ENCODE results near the gene ELMO1.

Gene ELMO1

DNA sequence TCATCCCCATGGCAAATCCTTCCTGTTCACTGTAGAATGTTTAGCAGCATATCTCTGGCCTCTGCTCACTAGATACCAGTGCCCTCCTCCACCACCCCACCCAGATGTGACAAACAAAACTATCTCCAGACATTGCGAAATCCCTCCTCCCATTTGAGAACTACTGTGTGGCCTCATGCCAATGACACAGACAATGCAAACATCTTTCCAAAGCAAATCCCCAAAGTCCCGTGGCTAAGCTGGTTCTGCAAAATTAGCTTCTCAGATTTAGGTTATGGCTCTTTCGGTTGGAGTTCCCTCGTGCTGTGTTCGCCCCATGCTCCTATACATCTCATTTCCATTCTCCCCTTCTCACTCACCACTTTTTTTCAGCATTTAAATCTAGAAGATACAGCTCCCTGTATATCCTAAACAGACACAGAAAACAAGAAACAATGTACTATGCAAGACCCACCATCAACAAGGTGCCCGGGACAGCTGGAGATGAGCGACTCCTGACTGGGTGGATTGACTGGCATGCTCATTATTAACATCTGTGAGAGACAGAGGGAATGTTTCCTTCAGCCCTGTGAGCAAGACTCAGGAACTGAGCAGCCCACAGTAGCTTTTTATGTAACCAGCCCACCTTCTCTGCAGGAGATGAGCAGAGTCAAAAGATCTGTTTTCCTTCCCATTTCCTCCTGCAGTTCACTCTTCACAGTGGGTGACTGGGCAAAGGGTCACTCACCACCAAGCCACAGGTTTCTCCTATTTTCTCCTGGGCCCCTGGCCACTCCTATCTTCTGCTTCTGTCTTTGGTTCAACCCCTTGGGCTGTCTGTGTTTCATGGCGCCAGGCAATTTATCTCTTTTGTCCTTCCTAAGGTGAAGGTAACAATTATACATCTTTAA lies 498.7 kb downstream of the ELMO1 start:
- no peak for DNase-seq (ENCODE audit: low spot score)
- TF ChIP-seq, protein P1, sequence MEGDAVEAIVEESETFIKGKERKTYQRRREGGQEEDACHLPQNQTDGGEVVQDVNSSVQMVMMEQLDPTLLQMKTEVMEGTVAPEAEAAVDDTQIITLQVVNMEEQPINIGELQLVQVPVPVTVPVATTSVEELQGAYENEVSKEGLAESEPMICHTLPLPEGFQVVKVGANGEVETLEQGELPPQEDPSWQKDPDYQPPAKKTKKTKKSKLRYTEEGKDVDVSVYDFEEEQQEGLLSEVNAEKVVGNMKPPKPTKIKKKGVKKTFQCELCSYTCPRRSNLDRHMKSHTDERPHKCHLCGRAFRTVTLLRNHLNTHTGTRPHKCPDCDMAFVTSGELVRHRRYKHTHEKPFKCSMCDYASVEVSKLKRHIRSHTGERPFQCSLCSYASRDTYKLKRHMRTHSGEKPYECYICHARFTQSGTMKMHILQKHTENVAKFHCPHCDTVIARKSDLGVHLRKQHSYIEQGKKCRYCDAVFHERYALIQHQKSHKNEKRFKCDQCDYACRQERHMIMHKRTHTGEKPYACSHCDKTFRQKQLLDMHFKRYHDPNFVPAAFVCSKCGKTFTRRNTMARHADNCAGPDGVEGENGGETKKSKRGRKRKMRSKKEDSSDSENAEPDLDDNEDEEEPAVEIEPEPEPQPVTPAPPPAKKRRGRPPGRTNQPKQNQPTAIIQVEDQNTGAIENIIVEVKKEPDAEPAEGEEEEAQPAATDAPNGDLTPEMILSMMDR (IDR thresholded peaks at IDR 0.05) = no peak
- no peak overlapping the region for H3K4me3 ChIP-seq

DNA sequence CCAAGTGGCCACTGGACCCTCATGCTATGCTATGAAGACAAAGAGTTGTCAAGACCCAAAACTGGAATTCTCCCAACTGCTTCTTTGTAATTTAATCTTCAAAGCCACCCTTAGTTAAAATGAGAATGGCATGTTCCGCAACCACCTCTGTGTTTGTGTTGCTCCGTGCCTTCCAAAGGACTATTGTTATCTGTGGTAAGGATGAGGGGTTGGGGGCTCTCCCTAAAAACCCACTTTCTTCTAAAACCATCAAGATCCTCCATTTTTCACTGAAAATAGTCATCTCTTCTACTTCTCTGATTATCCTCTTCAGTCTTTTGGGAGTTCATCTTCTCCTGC lies 502.3 kb downstream of the ELMO1 start:
- DNase-seq (ENCODE audit: low spot score) = no peak
- H3K27ac ChIP-seq = no peak overlapping the region

More for the DNA sequence above, 498.7 kb downstream of the ELMO1 start:
- H3K27ac ChIP-seq = no peak overlapping the region

DNA sequence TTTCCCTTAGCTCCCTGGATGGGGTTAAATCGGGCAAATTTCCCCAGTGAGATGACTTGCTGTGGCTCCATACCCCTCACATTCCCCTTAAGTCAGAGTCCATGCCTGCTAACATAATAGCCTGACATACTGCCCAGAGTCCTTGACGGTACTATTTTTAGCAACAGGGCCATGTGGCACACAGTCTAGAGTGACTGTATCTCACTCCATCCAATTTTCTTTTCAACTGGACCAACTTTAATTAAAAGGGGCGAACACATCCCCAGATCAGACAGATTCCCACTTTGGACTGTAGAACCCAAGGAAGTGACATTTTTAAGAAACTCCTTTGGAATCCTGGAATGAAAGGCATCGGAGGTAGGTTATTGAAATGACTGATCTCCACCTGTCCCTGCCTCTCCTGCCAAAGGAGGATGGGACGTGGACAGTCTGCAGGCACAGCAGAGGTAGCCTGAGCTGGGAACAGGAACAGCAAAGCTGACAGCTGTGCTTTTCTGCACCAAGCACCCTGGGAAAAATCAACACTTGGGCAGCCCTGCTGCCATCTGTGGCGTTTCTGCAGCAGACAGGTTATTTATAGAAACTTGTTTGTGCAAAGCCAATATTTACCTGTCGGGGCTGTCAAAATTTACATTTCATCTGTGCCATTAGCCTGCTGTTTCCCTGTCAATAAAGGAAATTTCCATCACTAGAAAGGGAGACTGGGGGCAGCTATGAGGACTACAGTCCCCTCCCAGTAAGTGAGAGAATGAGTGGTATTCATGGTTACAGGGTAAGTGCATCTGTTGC lies 502.9 kb downstream of the ELMO1 start:
- no peak for DNase-seq (ENCODE audit: low spot score)
- Histone ChIP-seq H3K4me3 (no peak overlapping the region), H3K27ac (no peak overlapping the region)
- TF ChIP-seq, protein P1 (IDR thresholded peaks at IDR 0.05) = no peak

More for the DNA sequence above, 502.3 kb downstream of the ELMO1 start:
- TF ChIP-seq, protein P1 (IDR thresholded peaks at IDR 0.05) = no peak
- H3K4me3 ChIP-seq = no peak overlapping the region

DNA sequence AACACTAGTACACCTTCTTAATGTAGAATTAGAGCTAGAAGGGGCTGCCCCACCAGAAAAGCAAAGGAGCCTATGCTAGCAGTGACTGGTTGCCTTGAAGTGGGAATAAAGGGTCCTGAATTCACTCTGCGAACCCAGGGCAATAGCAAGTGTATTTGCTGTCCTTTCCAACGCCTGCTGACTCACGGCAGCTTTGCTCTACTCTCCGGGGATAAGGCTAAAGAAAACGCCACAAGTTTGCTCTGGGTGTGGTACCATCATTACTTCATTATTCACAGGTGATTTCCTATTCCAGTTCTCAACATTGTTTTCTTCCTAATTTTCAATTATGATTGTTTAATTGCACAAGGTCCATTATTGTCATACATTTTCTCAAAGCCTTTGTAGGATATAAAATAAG lies 503.8 kb downstream of the ELMO1 start:
- TF ChIP-seq, protein P1 (IDR thresholded peaks at IDR 0.05) = no peak
- Histone ChIP-seq H3K4me3 (no peak overlapping the region), H3K27ac (no peak overlapping the region)
- no peak for DNase-seq (ENCODE audit: low spot score)

DNA sequence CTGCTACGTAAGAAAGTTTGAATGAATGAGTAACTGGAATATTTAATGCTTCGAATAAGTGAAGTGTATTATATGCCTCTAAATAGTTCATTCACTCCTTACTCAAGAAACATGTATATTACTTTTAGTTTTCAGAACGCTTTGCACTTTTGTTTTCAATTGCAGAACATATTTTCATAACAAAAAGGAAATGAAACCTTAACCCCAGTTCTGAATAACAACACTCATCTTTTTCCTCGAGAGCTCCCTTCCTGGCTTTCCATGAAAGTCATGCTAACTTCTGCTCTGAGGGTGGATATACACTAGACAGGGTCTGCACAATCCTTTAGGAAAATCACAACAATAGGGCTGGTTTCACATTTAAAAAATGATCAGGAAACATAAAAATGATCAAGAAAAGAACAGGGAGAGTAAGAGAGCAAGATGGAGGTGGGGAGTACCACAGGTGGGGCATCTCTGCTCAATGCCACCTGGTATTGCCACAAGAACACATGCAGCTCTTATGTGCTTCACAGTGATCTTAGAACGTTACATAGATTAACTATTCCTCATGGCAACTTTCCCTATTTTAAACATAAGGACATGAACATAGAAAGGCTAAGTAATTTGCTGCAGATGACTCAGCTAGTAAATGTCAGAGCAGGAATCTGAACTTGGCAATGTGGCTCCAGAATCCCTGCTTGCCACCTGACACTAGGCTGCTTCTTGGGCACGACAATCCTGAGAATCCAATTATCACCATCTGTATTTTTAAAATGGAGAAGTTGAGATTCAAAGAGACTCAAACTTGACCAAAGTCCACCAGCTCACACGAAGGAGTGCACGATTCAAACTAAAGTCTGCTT lies 504.9 kb downstream of the ELMO1 start:
- Histone ChIP-seq H3K4me3 (no peak overlapping the region), H3K27ac (no peak overlapping the region)
- TF ChIP-seq, protein P1 (IDR thresholded peaks at IDR 0.05) = no peak
- DNase-seq (ENCODE audit: low spot score) = no peak

DNA sequence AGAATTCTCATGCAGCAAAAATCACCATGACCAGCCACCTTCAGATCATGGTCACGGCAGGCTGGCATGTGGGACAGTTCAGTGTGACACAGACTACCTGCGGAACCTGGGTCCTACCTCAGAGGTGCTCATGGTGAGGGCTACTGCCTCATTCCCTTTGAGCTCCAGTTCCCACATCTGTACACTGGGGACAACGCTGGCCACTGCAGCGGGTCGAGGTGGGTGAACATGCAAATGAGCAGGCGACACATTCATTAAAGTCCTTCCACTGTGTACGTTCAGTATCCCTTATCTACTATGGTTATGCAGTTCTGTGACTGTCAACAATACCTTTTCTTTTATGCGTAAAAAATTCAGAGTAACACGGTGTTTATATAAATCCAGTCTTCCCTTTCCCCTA lies 505.7 kb downstream of the ELMO1 start:
- Histone ChIP-seq H3K27ac (no peak overlapping the region), H3K4me3 (no peak overlapping the region)
- DNase-seq (ENCODE audit: low spot score) = no peak
- TF ChIP-seq, protein P1 (IDR thresholded peaks at IDR 0.05) = no peak
